CD4-positive, CD25-positive, alpha-beta regulatory T cell (primary cell): ENCODE results near the gene DROSHA. TPM values are rescaled to one million over a fixed set of nuclear protein-coding genes. Genes with fewer than 3 reads are reported as not detected.
"Not testable (repeated sequence)": the region's sequence is repeated elsewhere in the genome, so short reads cannot be mapped to it uniquely, and the experiment has no call there.

Source experiments
- ATAC-seq, 2 donors: fragments of 150-1000 bp; cut with Tn5 transposase; one replicate each; pipeline ENCODE4 v1.10.0; 2021; ENCODE audit warnings: low read depth in 2 of 2, moderate number of reproducible peaks in 2 of 2, moderate library complexity in 1 of 2
- DNase-seq, 3 donors: peaks; one replicate each; pipeline versions ENCODE4 v3.0.0 to v3.0.0-alpha.2; 2012 to 2022; ENCODE audit warnings: mixed read lengths in 1 of 3
- H3K27ac ChIP-seq: one replicate; pipeline ENCODE4 v1.7.0; 2013; ENCODE audit warnings: mild to moderate bottlenecking, low read length; ENCODE audit not compliant: insufficient read depth, poor library complexity, severe bottlenecking
- H3K27me3 ChIP-seq: one replicate; pipeline ENCODE4 v1.7.0; 2013; ENCODE audit warnings: low read length; ENCODE audit not compliant: control insufficient read depth, insufficient read depth
- H3K36me3 ChIP-seq: one replicate; pipeline ENCODE4 v1.7.0; 2013; ENCODE audit warnings: mild to moderate bottlenecking, low read length, moderate library complexity; ENCODE audit not compliant: control insufficient read depth, insufficient read depth
- H3K4me1 ChIP-seq: 2 replicates; pipeline ENCODE4 v1.7.0; 2013; ENCODE audit warnings: mild to moderate bottlenecking, low read length; ENCODE audit not compliant: insufficient read depth, control insufficient read depth, poor library complexity, severe bottlenecking
- H3K4me3 ChIP-seq: one replicate; pipeline ENCODE4 v1.7.0; 2013; ENCODE audit warnings: low read depth, mild to moderate bottlenecking, low read length, moderate library complexity
- H3K9me3 ChIP-seq, 2 experiments: 1 replicate in 1 of 2; 2 replicates in 1 of 2; pipeline ENCODE4 v1.7.0; 2013; ENCODE audit warnings: low read length in 2 of 2, mild to moderate bottlenecking in 1 of 2, moderate library complexity in 1 of 2; ENCODE audit not compliant: control insufficient read depth in 2 of 2
- H3K27ac Mint-ChIP-seq, 3 donors: one replicate each; pipeline ENCODE4 v1.8.0; 2020 to 2022; ENCODE audit warnings: mild to moderate bottlenecking in 3 of 3, mixed read lengths in 3 of 3, moderate library complexity in 2 of 3
- H3K27me3 Mint-ChIP-seq: one replicate; pipeline ENCODE4 v1.8.0; 2022; ENCODE audit warnings: mild to moderate bottlenecking, mixed read lengths
- H3K36me3 Mint-ChIP-seq: one replicate; pipeline ENCODE4 v1.8.0; 2020; ENCODE audit warnings: mixed read lengths
- H3K4me1 Mint-ChIP-seq, 4 donors: one replicate each; pipeline ENCODE4 v1.8.0; 2020 to 2022; ENCODE audit warnings: mixed read lengths in 4 of 4, mild to moderate bottlenecking in 1 of 4
- H3K4me3 Mint-ChIP-seq, 4 donors: one replicate each; pipeline ENCODE4 v1.8.0; 2020 to 2022; ENCODE audit warnings: mild to moderate bottlenecking in 4 of 4, mixed read lengths in 4 of 4, moderate library complexity in 3 of 4
- H3K9me3 Mint-ChIP-seq, 7 donors: one replicate each; pipeline ENCODE4 v1.8.0; 2020 to 2022; ENCODE audit warnings: mixed read lengths in 7 of 7, mild to moderate bottlenecking in 3 of 7, moderate library complexity in 2 of 7
- polyA plus RNA-seq, 4 donors: library from polyadenylated mRNA; unstranded; fragments of 300-500 nt; fragmentation: Illumina TruSeq; gene quantifications; one replicate each; pipeline ENCODE4 v1.2.3, GENCODE V29; 2021
- total RNA-seq: library from RNA; stranded (reverse); gene quantifications from one replicate; pipeline ENCODE4 v1.2.3, GENCODE V29; 2022

DROSHA gene
- total and polyA plus RNA-seq, 5 donors from 2014 or later = 14.2 to 57.6 (median 17.0) TPM

GRCh38 chr5:31568302-31568835 is 36.5 kb upstream of the DROSHA start:
- H3K27ac ChIP-seq = no peak overlapping the region
- H3K27ac Mint-ChIP-seq = no peak overlapping the region
- H3K4me1 Mint-ChIP-seq = no peaks in the 10 kb centered on the region
- H3K27me3 Mint-ChIP-seq = peaks cover 31% of the 10 kb centered on the region
- DNase-seq = no peak
- H3K36me3 Mint-ChIP-seq = peaks cover 7% of the 10 kb centered on the region
- no peak overlapping the region for H3K4me3 Mint-ChIP-seq
- no peak for ATAC-seq
- H3K9me3 ChIP-seq = peaks cover 0 to 7% of the 10 kb centered on the region in 2 experiments
- no peaks in the 10 kb centered on the region for H3K27me3 ChIP-seq
- H3K36me3 ChIP-seq = no peaks in the 10 kb centered on the region
- peaks cover 0 to 12% (median 4%) of the 10 kb centered on the region in 7 donors for H3K9me3 Mint-ChIP-seq
- no peak overlapping the region for H3K4me3 ChIP-seq
- H3K4me1 ChIP-seq = no peaks in the 10 kb centered on the region

DNA sequence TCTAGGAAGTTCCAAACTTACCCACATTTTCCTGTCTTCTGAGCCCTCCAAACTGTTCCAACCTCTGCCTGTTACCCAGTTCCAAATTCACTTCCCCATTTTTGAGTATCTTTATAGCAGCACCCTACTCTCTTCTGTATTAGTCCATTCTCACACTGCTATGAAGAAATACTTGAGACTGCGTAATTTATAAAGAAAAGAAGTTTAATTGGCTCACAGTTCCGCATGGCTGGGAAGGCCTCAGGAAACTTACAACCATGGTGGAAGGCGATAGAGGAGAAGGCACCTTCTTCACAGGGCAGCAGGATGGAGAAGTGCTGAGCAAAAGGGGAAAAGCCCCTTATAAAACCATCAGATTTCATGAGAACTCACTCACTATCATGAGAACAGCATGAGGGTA is 34.5 kb upstream of the DROSHA start:
- not testable (repeated sequence) for H3K4me3 Mint-ChIP-seq, H3K27ac Mint-ChIP-seq, ATAC-seq, DNase-seq, H3K4me1 ChIP-seq, H3K27me3 ChIP-seq, H3K27ac ChIP-seq, H3K36me3 ChIP-seq, H3K4me1 Mint-ChIP-seq, H3K9me3 ChIP-seq, H3K4me3 ChIP-seq
- H3K36me3 Mint-ChIP-seq = peaks cover 12% of the 10 kb centered on the region
- H3K27me3 Mint-ChIP-seq = peaks cover 26% of the 10 kb centered on the region
- peaks cover 0 to 12% (median 4%) of the 10 kb centered on the region in 7 donors for H3K9me3 Mint-ChIP-seq

GRCh38 chr5:31563216-31563615 is 31.3 kb upstream of the DROSHA start:
- peaks cover 13% of the 10 kb centered on the region for H3K36me3 Mint-ChIP-seq
- no peaks in the 10 kb centered on the region for H3K4me1 ChIP-seq
- H3K27ac ChIP-seq = no peak overlapping the region
- DNase-seq = no peak
- no peak overlapping the region for H3K4me3 Mint-ChIP-seq
- no peaks in the 10 kb centered on the region for H3K27me3 ChIP-seq
- ATAC-seq = no peak
- H3K9me3 Mint-ChIP-seq = peaks cover 0 to 12% (median 4%) of the 10 kb centered on the region in 7 donors
- H3K4me3 ChIP-seq = no peak overlapping the region
- H3K27ac Mint-ChIP-seq = no peak overlapping the region
- peaks cover 3% of the 10 kb centered on the region for H3K36me3 ChIP-seq
- H3K27me3 Mint-ChIP-seq = peaks cover 10% of the 10 kb centered on the region
- H3K9me3 ChIP-seq = peaks cover 0 to 7% of the 10 kb centered on the region in 2 experiments
- H3K4me1 Mint-ChIP-seq = peaks cover 0 to under 1% (median 0%) of the 10 kb centered on the region in 4 donors

DNA sequence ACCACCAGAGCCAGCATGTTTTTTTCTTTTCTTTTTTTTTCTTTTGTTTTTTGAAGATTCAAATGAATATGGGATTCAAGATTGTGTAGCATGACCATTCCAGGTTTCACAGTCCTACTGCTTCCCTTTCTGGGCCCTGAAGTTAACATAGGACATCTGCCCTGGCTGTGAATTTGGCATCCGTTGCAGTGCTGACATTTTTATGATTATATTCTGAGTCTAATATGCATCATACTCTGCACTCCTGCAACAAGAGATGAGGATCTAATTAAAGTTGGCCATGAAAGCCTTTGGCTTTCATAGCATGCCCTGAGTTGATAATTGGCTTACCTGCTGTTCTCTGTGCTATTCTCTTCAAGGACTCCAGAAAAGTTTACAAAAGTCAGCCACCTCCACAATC is 30.1 kb upstream of the DROSHA start:
- Mint-ChIP-seq H3K4me3 (no peak overlapping the region), H3K27ac (peak overlapping the region in 2 of 3 donors; percentile 5 to 48), H3K4me1 (peaks cover 0 to 1% (median 0%) of the 10 kb centered on the region in 4 donors), H3K27me3 (no peaks in the 10 kb centered on the region), H3K36me3 (peaks cover 16% of the 10 kb centered on the region), H3K9me3 (peaks cover 0 to 12% (median 4%) of the 10 kb centered on the region in 7 donors)
- H3K36me3 ChIP-seq = peaks cover 3% of the 10 kb centered on the region
- no peak overlapping the region for H3K4me3 ChIP-seq
- ATAC-seq (no peak), DNase-seq (no peak)
- H3K9me3 ChIP-seq = peaks cover 0 to 7% of the 10 kb centered on the region in 2 experiments
- H3K27me3 ChIP-seq = no peaks in the 10 kb centered on the region
- H3K27ac ChIP-seq = no peak overlapping the region
- H3K4me1 ChIP-seq = no peaks in the 10 kb centered on the region

DNA sequence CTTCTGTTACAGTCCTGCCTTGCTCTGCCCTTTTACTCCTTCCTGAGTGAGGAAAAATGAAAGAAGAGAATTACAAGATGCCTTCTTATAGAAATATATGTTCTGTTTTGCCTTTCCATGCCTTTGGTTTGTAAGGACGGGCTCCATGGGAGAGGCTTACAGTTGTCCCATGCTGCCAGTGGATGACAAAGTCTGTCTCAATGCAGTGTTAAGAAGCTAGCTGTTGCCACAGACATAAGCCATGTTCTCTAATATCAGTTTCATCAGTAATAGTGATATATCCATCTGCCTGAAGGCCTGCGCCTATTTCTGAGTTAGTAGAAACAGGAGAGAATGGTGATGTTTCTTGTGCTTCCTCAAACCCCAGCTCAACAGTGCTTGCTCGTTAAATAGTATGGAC is 28.0 kb upstream of the DROSHA start:
- Mint-ChIP-seq H3K4me3 (no peak overlapping the region), H3K9me3 (peaks cover 0 to 4% (median 1%) of the 10 kb centered on the region in 7 donors), H3K36me3 (peaks cover 23% of the 10 kb centered on the region), H3K27ac (peak overlapping the region in 1 of 3 donors; percentile 12), H3K4me1 (peaks cover 0 to 1% (median 0%) of the 10 kb centered on the region in 4 donors), H3K27me3 (no peaks in the 10 kb centered on the region)
- Histone ChIP-seq H3K4me3 (no peak overlapping the region), H3K27ac (no peak overlapping the region), H3K4me1 (no peaks in the 10 kb centered on the region), H3K9me3 (no peaks in the 10 kb centered on the region), H3K36me3 (peaks cover 9% of the 10 kb centered on the region), H3K27me3 (no peaks in the 10 kb centered on the region)
- ATAC-seq (no peak), DNase-seq (no peak)

GRCh38 chr5:31556461-31556860 is 24.6 kb upstream of the DROSHA start:
- ATAC-seq = no peak
- no peaks in the 10 kb centered on the region for H3K4me1 ChIP-seq
- no peak for DNase-seq
- no peak overlapping the region for H3K27ac ChIP-seq
- Mint-ChIP-seq H3K4me1 (peaks cover 0 to 1% (median 0%) of the 10 kb centered on the region in 4 donors), H3K36me3 (peaks cover 37% of the 10 kb centered on the region), H3K9me3 (no peaks in the 10 kb centered on the region), H3K4me3 (no peak overlapping the region), H3K27me3 (no peaks in the 10 kb centered on the region), H3K27ac (peak overlapping the region in 2 of 3 donors; percentile 2 to 28)
- H3K27me3 ChIP-seq = no peaks in the 10 kb centered on the region
- no peak overlapping the region for H3K4me3 ChIP-seq
- H3K36me3 ChIP-seq = peaks cover 39% of the 10 kb centered on the region
- no peaks in the 10 kb centered on the region for H3K9me3 ChIP-seq

DNA sequence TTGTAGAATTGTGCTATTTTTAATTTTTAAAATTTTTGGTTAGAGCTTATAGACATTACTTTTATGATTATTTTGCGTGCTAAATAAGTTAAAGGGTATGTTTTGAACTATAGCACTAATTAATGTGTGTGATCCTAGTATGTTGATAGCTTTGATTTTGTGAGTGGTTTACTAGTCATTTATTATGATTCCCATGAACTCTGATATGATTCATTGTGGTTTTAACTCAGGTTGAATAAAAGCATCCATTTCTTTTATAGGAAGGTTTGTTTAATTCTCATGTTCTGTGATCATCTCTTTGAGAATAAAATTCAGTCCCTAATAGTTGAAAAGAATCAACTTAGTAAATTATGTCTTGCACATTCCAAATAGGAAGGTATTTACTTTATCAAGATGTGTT is 22.7 kb upstream of the DROSHA start:
- no peak overlapping the region for H3K4me3 Mint-ChIP-seq
- no peaks in the 10 kb centered on the region for H3K9me3 Mint-ChIP-seq
- no peaks in the 10 kb centered on the region for H3K27me3 ChIP-seq
- H3K9me3 ChIP-seq = no peaks in the 10 kb centered on the region
- H3K4me3 ChIP-seq = no peak overlapping the region
- peaks cover 46% of the 10 kb centered on the region for H3K36me3 ChIP-seq
- peaks cover 0 to 1% (median 0%) of the 10 kb centered on the region in 4 donors for H3K4me1 Mint-ChIP-seq
- no peak for ATAC-seq
- peaks cover 45% of the 10 kb centered on the region for H3K36me3 Mint-ChIP-seq
- H3K27ac Mint-ChIP-seq = no peak overlapping the region
- no peak for DNase-seq
- H3K27me3 Mint-ChIP-seq = no peaks in the 10 kb centered on the region
- no peak overlapping the region for H3K27ac ChIP-seq
- no peaks in the 10 kb centered on the region for H3K4me1 ChIP-seq

DNA sequence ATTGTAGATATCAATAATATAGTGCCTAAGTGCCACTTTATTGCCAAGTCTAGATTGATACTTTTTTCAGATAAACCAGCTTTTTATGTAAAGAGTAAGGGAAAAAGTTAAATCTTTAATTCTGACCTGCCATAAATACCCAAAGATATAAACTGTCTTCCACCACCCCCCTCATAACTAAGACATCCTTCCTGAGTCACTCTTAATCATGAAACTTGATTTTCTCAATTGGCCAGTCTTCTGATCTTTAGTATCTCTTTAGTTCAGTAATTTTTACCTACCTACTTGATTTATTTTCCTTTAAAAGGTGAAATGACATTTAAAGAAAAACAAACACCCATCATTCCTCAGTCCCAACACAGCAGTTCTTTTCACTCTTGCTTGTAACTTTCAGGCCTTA is 22.0 kb upstream of the DROSHA start:
- Mint-ChIP-seq H3K27me3 (no peaks in the 10 kb centered on the region), H3K27ac (peak overlapping the region in 1 of 3 donors; percentile 22), H3K4me3 (no peak overlapping the region), H3K4me1 (peaks cover 0 to 1% (median 0%) of the 10 kb centered on the region in 4 donors), H3K9me3 (no peaks in the 10 kb centered on the region), H3K36me3 (peaks cover 49% of the 10 kb centered on the region)
- ATAC-seq (no peak), DNase-seq (no peak)
- H3K4me1 ChIP-seq = no peaks in the 10 kb centered on the region
- peaks cover 46% of the 10 kb centered on the region for H3K36me3 ChIP-seq
- no peak overlapping the region for H3K4me3 ChIP-seq
- no peak overlapping the region for H3K27ac ChIP-seq
- H3K27me3 ChIP-seq = no peaks in the 10 kb centered on the region
- H3K9me3 ChIP-seq = no peaks in the 10 kb centered on the region
